NCI-H1092 treated with DMSO at 0.1 percent for 48 hours (cell line): ENCODE data around the gene ACIN1.

Experiments
- DNase-seq: peaks from one replicate; lab custom pipeline; 2025; lab: John Stamatoyannopoulos, UW

ACIN1 gene

DNA sequence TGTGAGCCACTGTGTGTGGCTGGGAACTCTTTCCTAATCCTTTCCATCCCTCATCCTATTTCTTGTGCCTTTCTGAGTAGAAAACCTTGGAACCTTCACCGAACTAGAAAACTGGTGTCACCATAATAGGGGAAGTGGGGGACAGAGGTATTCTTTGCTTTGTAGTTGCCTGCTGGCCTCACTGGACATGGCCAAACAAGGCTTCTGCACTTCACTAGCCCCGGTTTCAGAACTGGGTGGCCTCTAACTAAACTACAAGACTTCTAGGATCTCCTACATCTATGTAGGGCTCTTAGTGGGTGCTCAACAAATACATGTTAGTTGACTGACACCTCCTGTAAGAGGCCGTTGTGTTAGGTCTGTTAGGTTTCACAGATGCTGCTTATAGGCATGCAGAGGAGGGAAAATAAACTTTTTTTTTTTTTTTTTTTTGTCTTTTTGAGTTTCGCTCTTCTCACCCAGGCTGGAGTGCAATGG, 10.4 kb upstream of the ACIN1 start:
- DNase-seq, result no peak

DNA sequence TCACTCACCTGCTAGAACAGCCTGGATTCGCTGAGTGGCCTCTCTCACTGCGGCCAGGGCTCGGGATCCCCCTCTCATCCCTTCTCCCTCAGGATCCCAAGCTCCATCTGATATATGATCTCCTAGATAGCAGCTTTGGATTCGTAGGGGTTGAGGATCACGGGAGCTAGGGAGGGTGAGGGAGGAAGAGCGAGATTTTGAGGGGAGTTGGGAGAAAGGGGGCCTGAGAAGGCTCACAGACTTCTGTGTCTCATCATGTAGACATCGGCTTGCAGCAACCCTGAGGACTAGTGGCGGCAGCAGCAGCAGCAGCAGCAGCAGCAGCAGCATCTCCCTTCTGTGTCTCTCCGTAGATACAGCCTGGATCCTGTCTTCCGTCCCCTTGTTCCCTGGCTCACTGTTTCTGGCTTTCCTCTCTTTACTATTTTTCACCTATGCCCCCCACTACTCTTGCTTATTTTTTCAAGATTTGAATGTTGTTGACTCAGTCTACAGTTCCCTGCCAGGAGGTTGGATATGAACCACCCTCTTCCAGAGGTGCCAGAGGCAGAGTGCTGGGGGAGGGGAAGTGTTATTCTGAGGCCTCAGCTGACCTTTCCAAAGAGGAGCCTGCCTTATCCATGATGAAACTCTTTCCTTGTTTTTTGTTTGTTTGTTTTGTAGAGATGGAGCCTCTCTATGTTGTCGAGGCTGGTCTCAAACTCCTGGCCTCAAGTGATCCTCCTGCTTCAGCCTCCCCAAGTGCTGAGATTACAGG, 9.8 kb upstream of the ACIN1 start, which contains the start of gene CIROP:
CIROP (minus strand) TSS at position 399 of the 757 bp plus-strand sequence; CDS start at position 330, 69 bp downstream.
- no peak for DNase-seq

DNA sequence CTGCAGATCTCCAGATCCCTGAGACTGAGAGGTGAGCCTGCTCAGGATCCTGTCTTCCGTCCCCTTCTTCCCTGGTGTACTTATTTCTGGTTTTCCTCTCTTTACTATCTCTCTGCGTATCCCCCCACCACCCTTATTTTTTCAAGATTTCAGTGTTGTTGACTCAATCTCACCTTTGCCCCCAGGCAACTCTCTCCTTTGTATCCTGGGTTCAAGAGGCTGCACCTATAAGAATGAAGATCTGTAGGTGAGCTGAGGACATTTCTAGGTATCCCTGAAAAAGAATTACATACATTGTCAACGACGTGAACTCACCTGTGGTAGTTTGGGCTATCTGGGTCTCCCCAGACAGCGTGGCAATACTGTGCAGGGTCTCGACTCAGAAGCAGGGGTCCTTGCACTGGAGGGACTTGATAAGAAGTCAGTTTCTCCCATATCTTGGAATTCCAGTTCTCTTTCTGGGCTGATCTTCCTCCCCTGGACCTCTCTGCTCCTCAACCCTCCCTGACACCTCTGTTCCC, 9.2 kb upstream of the ACIN1 start:
- no peak for DNase-seq

DNA sequence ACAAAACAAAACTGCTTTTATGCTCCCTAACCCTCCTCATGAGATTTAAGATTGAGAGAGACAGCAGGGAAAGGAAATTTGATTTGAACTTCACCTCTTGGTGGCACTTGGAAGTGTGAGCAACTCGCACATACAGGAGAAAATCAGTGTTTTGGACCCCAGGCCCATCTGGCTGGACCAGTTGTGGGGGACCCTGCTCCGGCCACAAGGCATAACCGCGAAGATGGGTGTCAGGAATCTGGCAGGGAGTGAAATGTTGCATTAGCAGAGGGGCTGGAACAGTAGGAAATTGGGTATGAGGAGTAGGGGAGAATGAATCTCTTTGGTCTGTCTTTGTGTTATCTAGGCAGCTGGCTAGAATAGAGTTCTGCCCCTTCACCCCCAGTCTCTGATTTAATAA, 8.6 kb upstream of the ACIN1 start:
- DNase-seq, result no peak

DNA sequence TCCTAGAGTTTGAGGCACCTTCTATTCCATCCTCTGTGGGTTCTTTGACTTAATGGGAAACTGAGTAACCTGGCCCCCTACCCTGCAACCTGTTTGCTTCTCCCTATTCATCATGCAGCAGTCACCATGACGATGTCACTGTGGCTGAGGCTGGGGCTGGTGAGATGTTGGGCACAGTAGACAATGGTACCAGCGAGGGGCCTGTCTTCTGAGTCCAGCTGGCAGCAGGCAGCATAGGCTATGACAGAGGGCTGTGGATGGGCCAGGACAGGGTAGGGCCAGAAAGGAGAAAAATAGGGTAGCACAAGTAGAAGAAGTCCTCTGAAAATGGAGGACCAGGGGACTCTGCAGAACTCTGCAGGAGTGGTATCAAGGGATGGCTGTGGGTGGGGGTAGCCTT, 7.9 kb upstream of the ACIN1 start:
- DNase-seq, result no peak

DNA sequence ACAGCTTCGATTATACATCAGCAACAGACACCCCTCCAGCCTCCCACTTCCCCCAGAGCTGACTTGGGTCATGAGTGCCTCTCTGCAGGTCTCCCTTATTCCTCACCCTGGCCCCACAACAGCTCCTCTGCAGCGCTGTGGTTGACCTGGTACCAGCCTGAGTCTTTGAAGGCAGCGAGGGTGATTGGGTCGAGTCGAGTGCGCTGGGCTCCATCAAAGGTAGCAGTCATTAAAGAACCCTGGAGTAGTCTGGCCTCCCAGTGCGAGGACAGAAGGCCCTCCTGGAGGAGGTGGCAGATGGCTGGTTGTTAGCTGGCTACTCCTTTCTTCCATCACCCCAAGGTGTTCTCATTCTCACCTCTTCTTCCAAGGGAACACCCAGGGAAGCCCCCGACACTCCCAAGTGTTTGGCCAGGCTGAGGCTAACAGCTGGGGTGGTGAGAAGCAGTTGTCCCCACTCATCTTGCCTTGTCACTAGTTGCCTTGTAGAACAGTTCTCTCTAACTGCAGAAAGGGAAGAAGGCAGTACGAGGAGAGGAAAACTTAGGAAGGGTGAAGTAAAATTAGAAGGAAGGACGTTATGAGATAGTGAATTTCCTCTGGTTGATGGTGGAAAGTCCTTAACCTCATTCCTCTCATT, 7.2 kb upstream of the ACIN1 start:
- DNase-seq, result no peak

DNA sequence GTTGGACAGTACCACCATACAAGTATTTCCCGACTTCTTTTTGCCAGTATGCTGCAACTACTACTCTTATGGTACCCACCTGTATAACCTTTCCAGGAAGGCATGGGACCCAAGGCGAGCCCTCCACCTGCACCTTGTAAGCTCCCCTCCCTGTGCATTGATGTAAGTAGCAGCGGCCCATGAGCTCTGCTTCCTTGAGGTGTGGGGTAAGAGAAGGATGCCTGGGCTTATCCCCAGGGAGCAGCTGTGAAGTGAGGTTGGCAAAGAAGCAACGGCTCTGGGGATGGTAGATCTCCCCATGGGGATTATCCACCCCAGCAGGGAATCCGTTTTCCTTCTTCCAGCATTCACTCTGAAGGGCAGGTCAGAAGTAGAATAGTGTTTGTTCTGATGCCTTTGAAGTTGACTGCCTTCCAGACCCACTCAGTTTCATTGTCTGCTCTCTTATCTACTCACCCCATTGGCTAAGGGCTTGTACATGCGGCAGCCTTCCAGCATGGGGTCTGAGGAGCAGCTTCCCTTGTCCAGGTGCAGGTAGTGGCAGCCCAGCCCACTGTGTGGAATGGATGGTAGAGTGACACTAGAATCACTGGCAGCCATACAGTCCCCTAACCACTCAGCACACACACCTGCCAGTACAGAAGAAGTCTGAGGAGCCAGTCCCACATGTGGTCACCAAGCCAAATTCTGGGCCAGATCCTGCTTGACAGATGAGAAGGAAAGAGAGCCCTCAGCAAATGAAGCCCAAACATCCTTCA, 6.5 kb upstream of the ACIN1 start:
- no peak for DNase-seq

DNA sequence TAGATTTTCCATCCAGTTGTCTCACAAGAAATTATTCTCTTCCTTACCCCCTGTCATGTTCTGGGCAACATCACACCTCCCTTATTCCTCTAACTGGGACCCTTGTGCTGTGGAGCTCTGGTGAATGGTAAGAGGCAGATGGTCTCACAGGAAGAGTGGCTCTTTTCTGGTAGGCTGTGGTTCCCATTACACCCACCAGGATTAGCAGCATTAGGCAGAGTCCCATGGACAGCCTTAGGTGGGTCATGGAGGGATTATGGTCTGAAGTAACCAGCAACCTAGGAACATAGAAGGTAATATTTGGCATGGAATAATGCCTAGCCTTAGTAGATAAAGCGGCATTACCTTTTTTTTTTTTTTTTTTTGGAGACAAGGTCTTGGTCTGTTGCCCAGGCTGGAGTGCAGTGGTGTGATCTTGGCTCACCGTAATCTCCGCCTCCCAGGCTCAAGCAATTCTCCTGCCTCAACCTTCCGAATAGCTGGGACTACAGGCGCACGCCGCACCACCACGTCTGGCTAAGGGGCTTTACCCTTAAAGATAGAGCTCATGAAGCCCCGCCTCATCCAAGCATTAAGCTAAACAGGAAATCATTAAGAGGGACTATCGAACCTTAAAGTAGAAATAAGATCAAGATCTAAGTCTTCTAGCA, 4.4 kb upstream of the ACIN1 start:
- no peak for DNase-seq

DNA sequence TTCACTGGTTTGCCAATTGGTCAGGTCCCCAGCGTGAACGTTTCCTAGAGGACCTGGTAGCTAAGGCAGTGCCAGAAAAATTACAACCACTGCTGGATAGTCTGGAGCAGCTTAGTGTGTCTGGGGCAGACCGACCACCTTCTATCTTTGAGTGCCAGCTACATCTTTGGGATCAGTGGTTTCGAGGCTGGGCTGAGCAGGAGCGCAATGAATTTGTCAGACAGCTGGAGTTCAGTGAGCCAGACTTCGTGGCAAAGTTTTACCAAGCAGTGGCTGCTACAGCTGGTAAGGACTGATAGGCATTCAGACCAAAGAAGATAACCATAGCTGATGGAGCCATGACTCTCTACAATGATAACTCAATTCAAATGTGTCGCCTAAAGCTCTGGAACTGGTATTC, 2.9 kb upstream of the ACIN1 start:
- no peak for DNase-seq

DNA sequence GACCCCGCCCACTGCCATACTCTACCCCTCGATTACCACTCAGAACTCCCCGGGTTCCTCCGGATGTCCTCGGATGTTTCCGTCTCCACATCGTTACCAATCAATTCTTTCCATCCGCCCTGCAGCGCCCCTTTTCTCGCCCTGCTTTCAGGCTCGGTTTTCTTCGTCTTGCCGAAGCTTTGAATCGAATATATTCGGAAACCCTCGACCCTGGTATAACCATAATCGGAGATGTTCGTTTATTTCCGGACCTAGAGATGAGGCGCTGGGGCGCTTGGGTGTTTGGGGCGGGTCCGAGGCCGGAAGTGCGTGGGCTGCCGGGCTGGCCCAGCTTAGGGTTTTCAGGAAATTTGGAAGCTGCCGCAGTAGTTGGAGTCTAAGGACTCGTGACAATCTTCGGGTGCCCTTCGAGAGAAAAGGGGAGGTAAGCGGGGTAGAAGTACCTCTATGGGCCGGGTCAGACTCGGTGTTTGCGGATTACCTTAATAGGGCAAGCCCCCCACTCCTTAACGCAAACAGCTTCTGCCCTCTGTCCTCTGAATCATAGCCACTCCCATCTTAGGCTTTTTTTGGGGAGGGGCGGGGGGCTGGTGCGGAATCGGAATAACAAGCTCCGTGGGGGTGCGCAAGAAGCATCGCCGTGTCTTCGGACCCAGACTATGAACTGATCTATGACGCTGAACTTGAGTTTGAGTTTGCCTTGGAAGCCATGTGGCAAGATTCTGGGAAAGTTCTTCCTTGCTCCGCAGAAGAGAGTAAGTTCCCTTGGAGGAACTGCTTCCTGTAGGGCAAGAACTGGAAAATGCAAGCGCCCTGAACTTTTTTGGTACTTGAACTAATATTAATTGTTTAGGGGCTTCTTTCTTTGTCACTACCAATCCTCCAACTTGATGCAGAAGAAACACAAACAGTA, 516 bp upstream of the ACIN1 start, which contains the start of gene C14orf119:
C14orf119 (plus strand) TSS at position 310 of the 913 bp plus-strand sequence. CDS start 2,154 bp downstream, outside the sequence.
- no peak for DNase-seq

DNA sequence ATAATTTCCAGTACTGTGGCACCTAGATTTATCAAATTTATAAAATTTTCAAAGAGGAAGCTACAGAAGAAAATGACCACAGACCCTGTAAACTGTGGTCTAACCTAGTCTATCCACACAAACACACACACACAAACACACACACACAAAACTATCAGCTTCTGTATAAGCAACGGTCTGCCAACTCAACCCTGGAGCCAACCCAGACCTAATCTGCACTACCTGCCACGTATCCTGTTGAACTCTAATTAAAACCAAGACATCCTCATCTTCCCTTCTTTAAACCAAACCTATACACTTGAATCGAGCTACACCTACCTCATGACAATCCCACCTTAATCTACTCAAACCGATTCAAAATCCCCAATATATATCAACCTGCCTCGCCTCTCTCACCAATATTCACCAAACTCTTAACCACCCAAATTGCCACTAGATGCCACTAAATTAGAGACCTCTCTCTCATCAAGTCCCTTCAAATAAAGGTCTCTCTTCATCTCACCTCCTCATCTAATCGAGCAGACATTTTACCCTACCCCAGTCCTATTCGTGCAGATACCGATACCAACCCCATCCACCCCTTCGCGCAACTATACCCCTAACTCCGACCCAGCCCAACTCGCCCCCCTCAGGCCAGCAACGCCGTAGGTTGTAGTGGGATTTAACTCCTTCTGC, 808 bp downstream of the ACIN1 start:
- DNase-seq, result no peak

DNA sequence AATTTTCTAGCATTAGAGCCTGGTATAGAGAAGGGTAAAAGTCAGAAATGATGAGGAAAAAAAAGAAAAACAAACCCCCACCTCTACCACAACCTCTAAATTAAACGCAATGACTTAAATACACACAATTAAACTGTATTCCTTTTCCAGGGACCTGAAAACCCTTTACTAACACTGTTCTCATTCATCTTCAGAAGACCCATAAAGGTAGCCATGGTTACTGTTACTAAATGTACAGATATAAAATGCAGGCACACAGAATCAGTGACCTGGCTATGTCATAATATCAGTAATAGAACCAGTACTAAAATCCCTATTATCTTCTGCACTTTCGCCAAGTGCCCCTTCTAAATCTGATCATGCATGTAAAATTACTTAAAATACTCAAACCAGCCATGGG, 1.4 kb downstream of the ACIN1 start:
- no peak for DNase-seq

DNA sequence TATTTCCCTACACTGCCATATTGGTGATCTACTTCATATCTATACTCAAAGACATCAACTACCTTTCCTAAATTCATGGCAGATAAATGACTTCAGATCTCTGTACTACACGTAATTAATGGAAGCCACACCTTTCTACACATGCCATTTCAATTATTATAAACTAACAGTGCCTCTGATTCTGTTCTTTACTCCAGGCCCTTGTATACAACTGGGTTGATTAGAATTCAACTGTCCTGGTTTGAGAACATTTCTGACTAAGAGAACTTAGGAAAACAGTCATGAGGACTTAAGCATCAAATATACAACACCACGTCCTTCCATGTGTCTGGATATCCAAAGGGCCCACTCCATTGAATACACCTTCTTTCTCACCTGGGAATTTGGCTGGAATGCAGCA, 1.8 kb downstream of the ACIN1 start:
- no peak for DNase-seq

DNA sequence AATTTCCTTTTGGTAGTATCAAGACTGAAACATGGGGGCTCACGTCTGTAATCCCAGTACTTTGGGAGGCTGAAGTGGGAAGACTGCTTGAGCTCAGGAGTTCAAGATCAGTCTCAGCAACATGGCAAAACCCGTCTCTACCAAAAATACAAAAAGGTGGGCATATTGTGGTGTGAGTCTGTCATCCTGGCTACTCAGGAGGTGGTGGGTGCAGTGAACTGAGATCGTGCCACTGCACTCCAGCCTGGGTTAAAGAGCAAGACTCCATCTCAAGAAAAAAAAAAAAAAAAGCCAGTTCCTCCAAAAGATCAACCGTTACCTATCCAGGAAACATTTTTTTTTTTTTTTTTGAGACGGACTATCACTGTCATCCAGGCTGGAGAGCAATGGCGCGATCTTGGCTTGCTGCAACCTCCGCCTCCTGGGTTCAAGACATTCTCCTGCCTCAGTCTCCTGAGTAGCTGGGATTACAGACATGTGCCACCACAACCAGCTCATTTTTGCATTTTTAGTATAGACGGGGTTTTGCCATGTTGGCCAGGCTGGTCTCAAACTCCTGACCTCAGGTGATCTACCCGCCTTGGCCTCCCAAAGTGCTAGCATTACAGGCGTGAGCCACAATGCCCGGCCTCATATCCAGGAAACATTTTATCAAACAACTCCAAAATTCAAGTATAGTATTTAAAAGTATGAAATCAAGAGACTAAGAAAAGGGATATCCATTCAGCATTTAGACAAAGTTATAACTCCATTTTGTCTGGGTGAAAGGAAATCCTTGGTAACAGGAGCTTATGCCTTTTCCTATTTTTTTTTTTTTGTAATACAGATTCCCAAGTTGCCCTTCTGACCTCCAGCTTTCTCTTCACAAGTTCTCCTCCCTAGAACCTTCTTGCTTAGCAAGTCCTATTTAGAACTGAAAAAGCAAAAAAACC, 3.4 kb downstream of the ACIN1 start:
- DNase-seq, result no peak

DNA sequence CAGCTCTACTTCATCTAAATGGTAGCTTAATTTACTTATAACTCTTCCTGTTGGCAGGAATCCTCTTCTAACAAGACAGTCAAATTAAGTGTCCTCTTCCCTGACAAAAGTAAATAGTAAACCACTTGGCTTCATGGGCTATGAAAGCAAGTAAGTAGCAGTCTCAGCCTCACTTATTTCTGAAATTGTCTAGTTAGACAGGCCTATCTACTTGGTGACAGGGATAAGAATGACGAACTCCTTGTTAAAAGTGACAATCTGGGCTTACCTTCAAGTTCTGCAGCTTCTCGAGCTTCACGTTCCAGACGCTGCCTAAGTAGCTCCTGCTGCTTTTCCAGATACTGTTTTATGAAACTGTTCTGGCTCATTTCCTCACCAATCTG, 4.7 kb downstream of the ACIN1 start:
- DNase-seq, result no peak

DNA sequence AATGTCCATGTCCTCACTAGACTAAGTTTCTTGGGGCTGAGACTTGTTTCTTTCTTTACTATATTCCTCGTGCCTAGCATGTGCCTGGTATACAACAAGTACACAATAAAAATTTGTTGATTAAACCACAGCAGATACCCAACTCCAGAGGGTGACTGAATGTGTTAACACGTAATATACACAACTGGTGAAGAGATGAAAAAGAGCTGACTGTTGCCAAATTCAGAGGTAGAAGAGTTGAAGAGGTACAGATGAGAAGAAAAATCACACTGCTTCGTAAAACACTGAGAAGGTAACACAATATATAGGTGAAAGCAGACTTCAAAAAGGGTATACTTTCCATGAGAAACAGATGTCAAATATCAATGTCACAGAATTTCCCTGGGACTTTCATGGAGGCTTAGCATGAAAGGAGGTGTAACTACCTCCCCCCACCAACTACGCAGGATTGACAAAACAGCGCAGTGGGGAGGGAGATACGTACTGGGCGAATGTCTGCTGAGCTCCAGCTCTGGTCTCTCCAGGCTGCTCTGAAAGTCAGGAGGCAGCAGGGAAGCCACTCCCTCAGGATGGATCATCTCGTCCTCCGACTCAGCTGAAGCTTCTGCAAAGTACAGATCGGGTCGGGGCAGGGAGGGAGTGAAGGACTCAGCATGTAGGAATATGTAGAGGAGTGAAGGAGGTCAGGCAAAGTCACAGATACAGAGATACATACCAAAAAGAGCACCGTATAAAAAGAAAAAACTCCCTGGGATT, 5.3 kb downstream of the ACIN1 start:
- no peak for DNase-seq

DNA sequence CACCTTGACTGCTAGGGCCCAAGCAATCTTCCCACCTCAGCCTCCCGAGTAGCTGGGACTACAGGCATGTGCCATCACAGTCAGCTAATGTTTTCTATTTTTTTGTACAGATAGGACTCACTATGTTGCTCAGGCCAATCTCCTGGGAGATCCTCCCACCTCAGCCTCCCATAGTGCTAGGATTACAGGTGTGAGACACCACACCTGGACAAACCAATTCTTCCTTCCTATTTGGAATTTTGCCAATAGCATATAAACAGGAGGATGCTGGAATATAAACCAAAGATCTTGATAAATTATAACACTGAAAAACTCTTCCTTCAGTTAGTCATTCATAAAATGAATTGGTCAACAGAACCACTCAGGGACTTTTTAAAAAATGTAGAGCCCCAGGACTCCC, 8.4 kb downstream of the ACIN1 start:
- no peak for DNase-seq

DNA sequence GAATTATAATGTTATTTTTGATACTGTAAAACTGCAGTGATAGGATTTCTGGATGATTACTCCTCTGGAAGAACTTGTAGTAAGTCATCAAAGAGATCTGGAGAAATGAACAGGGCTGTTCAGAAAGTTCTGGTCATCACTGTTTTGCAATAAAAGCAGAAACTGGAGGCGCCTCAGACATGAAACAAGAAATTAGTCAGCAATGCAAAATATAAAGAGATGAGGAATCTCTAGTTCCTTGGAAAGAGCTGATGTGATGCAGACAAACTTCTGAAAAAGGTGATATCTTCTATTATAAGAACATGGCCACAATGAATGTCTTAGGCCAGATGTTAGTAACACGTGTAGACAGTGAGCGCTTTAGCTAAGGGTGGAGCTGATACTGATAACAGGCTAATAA, 9.5 kb downstream of the ACIN1 start:
- DNase-seq, result no peak

DNA sequence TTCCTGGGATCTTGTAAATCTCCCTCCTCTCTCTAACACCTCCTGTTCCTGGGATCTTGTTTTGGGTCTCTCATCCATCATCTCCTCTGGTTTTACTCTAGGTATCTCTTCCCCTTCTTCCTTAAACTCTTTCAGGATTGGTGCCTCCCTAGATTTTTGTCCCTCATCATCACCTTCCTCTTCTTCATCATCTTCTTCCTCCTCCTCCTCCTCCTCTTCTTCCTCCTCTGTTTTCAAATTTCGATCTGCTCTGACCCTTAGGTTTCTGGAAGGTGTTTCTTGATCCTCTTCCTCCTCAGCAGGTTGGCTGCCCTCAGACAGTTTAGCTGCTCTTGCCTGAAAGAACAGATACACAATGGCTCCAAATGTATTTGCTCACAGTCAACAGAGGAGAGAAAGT, 14.5 kb downstream of the ACIN1 start:
- DNase-seq, result no peak
